ENCODE measurements around the gene KRTAP10-4.

DNA sequence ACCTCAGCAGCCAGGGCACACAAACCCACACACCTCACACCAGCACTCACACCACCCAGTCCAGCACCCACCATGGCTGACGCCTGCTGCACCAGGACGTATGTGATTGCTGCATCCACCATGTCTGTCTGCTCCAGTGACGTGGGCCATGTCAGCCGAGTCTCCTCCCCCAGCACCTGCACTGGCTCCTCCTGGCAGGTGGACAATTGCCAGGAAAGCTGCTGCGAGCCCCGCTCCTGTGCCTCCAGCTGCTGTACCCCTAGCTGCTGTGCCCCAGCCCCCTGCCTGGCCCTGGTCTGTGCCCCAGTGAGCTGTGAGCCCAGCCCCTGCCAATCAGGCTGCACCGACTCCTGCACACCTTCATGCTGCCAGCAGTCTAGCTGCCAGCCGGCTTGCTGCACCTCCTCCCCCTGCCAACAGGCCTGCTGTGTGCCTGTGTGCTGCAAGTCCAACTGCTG is 38.5 kb downstream of the KRTAP10-4 start, which contains the start of gene KRTAP10-8:
- TF ChIP-seq, protein P1, sequence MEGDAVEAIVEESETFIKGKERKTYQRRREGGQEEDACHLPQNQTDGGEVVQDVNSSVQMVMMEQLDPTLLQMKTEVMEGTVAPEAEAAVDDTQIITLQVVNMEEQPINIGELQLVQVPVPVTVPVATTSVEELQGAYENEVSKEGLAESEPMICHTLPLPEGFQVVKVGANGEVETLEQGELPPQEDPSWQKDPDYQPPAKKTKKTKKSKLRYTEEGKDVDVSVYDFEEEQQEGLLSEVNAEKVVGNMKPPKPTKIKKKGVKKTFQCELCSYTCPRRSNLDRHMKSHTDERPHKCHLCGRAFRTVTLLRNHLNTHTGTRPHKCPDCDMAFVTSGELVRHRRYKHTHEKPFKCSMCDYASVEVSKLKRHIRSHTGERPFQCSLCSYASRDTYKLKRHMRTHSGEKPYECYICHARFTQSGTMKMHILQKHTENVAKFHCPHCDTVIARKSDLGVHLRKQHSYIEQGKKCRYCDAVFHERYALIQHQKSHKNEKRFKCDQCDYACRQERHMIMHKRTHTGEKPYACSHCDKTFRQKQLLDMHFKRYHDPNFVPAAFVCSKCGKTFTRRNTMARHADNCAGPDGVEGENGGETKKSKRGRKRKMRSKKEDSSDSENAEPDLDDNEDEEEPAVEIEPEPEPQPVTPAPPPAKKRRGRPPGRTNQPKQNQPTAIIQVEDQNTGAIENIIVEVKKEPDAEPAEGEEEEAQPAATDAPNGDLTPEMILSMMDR (IDR thresholded peaks at IDR 0.05; ENCODE audit: insufficient read depth, low read length) = no peak
- TF ChIP-seq GABPA (IDR thresholded peaks at IDR 0.05; ENCODE audit: low read depth) = no peak
- TF ChIP-seq POLR2AphosphoS5 (IDR thresholded peaks at IDR 0.05; ENCODE audit: low read depth) = no peak
- TF ChIP-seq, protein P2, sequence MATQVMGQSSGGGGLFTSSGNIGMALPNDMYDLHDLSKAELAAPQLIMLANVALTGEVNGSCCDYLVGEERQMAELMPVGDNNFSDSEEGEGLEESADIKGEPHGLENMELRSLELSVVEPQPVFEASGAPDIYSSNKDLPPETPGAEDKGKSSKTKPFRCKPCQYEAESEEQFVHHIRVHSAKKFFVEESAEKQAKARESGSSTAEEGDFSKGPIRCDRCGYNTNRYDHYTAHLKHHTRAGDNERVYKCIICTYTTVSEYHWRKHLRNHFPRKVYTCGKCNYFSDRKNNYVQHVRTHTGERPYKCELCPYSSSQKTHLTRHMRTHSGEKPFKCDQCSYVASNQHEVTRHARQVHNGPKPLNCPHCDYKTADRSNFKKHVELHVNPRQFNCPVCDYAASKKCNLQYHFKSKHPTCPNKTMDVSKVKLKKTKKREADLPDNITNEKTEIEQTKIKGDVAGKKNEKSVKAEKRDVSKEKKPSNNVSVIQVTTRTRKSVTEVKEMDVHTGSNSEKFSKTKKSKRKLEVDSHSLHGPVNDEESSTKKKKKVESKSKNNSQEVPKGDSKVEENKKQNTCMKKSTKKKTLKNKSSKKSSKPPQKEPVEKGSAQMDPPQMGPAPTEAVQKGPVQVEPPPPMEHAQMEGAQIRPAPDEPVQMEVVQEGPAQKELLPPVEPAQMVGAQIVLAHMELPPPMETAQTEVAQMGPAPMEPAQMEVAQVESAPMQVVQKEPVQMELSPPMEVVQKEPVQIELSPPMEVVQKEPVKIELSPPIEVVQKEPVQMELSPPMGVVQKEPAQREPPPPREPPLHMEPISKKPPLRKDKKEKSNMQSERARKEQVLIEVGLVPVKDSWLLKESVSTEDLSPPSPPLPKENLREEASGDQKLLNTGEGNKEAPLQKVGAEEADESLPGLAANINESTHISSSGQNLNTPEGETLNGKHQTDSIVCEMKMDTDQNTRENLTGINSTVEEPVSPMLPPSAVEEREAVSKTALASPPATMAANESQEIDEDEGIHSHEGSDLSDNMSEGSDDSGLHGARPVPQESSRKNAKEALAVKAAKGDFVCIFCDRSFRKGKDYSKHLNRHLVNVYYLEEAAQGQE (IDR thresholded peaks at IDR 0.05; ENCODE audit: insufficient replicate concordance, low read depth) = no peak
